HG03565 (cell line): ENCODE results near the gene BAIAP2L1.
"Not testable (repeated sequence)": the region's sequence is repeated elsewhere in the genome, so short reads cannot be mapped to it uniquely, and the experiment has no call there.

Experiments used
- ATAC-seq: cut with Tn5 transposase; IDR thresholded peaks from one replicate; pipeline ENCODE4 v1.9.1; 2021; ENCODE audit warnings: mild to moderate bottlenecking, moderate library complexity; ENCODE audit not compliant: unreplicated experiment

Gene BAIAP2L1

GRCh38 chr7:98400542-98401340 is at the start of gene BAIAP2L1:
TSS of gene BAIAP2L1 (minus strand) at chr7:98401090. CDS start at chr7:98400852, 238 bp downstream.
- ATAC-seq, result peak; percentile 79

GRCh38 chr7:98448766-98449165 is 47.9 kb upstream of the BAIAP2L1 start:
- no peak for ATAC-seq

GRCh38 chr7:98440992-98441391 is 40.1 kb upstream of the BAIAP2L1 start:
- ATAC-seq, result not testable (repeated sequence)

GRCh38 chr7:98439484-98439883 is 38.6 kb upstream of the BAIAP2L1 start:
- ATAC-seq, result no peak

GRCh38 chr7:98434087-98434486 is 33.2 kb upstream of the BAIAP2L1 start:
- ATAC-seq, result no peak

- ATAC-seq, result no peak
These were observed 28.9 kb upstream of the BAIAP2L1 start for GRCh38 chr7:98429799-98430198.

- ATAC-seq, result no peak
These were observed 22.2 kb upstream of the BAIAP2L1 start for GRCh38 chr7:98423043-98423442.

GRCh38 chr7:98420966-98421612 is 20.2 kb upstream of the BAIAP2L1 start:
- ATAC-seq, result no peak

- ATAC-seq, result not testable (repeated sequence)
These were observed 19.1 kb upstream of the BAIAP2L1 start for GRCh38 chr7:98419988-98420387.

- not testable (repeated sequence) for ATAC-seq
These were observed 18.4 kb upstream of the BAIAP2L1 start for GRCh38 chr7:98419316-98419691.

GRCh38 chr7:98418636-98419315 is 17.9 kb upstream of the BAIAP2L1 start:
- no peak for ATAC-seq

- no peak for ATAC-seq
These were observed 17.4 kb upstream of the BAIAP2L1 start for GRCh38 chr7:98418271-98418635.

- ATAC-seq, result not testable (repeated sequence)
These were observed 16.8 kb upstream of the BAIAP2L1 start for GRCh38 chr7:98417604-98418270.

- ATAC-seq, result no peak
These were observed 13.5 kb upstream of the BAIAP2L1 start for GRCh38 chr7:98414205-98414900.

GRCh38 chr7:98413655-98414054 is 12.8 kb upstream of the BAIAP2L1 start:
- ATAC-seq, result not testable (repeated sequence)

- no peak for ATAC-seq
These were observed 9.0 kb upstream of the BAIAP2L1 start for GRCh38 chr7:98409843-98410242.

- ATAC-seq, result not testable (repeated sequence)
These were observed 7.3 kb upstream of the BAIAP2L1 start for GRCh38 chr7:98408146-98408545.

GRCh38 chr7:98406827-98407226 is 5.9 kb upstream of the BAIAP2L1 start:
- no peak for ATAC-seq

GRCh38 chr7:98404840-98405239 is 4.0 kb upstream of the BAIAP2L1 start:
- no peak for ATAC-seq

GRCh38 chr7:98399890-98400541 is 874 bp downstream of the BAIAP2L1 start:
- ATAC-seq, result no peak
